Retina (tissue), 1 donor: ENCODE data around the gene ZFHX3.
A peak's percentile ranks its signal among the peaks of the same experiment; 100 is the strongest.
"Not testable (repeated sequence)": the region's sequence is repeated elsewhere in the genome, so short reads cannot be mapped to it uniquely, and the experiment has no call there.

Experiments used
- DNase-seq: peaks from one replicate; pipeline ENCODE4 v3.0.0-alpha.2; 2016

Gene ZFHX3

GRCh38 chr16:73021866-73022495 lies 25.9 kb downstream of the ZFHX3 start:
- DNase-seq, result no peak

GRCh38 chr16:73020409-73020884 lies 27.5 kb downstream of the ZFHX3 start:
- DNase-seq, result no peak

GRCh38 chr16:73019457-73020362 lies 28.2 kb downstream of the ZFHX3 start:
- DNase-seq, result no peak

GRCh38 chr16:73018821-73019456 lies 29.0 kb downstream of the ZFHX3 start:
- no peak for DNase-seq

DNA sequence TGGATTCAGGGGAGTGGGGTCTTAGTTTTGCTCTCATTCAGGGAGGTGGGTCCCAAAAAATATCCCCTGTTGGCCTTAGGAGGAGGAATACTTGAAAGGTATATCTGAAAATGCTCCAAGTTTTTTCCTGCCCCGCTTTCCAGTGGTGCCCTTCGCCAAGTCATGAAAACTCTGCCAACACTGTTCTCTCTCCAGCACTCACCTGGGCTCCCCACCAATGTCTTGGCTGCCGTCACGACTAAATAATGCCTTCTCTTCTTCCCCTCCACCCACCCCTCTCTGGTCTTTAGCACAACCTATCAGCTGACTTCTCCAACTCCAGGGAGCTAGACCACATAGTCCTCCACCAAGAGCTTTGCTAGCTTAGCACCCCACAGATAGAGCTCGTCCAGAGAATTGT lies 30.6 kb downstream of the ZFHX3 start:
- no peak for DNase-seq

DNA sequence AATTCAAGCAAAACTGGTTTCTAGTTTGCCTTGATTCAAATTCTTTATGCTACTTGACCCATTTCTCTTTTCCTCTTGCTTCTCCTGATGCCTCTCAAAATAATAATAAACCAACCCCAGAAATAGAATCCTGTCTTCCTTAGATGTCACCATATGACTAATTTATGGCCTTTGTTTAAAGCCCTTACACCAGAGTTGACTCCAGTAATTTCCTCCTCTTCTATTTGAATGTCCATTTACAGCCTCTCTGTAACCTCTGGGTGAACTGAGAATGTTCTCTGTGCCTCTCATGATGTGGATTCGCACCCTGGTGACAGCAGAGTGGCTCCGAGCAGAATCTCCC lies 31.5 kb downstream of the ZFHX3 start:
- no peak for DNase-seq

DNA sequence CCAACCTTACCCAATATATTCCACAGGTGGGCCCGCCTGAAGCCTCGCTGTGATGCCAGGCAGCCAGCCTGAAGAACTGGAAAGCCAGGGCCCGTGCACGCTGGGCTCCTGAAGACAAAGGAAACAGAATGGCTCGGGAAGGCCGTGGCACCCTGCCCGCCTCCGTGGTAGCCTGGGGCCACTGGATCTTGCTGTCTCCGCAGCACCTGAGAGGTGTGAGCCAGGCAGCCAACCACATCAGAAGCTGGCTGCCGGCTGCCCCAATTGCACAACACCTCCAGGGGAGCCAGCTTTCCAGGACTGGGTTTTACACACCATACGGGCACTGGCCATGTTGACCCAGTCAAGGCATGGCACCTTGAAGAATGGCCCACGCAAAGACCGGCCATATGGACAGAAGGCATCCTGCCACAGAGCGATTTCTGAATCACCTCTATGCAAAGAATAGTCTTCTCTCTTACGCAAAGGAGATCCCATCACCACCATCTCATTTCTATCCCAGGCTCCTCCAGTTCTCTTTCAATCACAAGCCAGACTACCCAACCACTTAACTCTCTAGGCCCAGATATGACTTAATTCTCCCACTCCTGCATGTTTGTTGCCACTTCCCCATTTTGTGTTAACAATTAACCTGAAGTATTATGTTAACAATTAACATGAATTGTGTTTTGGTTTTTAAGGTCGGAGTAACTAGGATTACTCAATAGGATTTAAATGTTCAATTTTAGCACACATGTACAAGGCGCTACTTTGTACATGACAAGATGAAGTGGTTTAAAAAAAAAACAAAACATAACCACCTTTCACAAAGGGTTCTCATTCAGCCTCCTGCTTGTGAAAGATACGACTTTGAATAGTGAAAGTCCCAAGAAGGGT lies 32.1 kb downstream of the ZFHX3 start:
- DNase-seq, result no peak

DNA sequence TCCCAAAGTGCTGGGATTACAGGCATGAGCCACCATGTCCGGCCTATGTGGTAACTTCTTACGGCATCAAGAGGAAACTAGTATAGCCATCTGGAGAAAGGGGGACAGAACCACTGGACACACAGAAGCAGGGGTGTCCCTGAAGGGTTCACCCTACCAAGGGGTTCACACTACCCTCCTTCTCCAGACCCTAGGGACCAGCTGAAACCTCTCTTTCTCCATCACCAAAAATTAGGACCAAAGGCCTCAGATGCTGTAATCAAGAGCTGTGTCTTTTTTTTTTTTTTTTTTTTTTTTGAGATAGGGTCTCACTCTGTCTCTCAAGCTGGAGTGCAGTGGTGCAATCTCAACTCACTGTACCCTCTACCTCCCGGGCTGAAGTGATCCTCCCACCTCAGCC lies 33.2 kb downstream of the ZFHX3 start:
- no peak for DNase-seq

- no peak for DNase-seq
Observed at GRCh38 chr16:73013974-73014373, 34.0 kb downstream of the ZFHX3 start.

GRCh38 chr16:73012341-73012740 lies 35.6 kb downstream of the ZFHX3 start:
- DNase-seq, result no peak

DNA sequence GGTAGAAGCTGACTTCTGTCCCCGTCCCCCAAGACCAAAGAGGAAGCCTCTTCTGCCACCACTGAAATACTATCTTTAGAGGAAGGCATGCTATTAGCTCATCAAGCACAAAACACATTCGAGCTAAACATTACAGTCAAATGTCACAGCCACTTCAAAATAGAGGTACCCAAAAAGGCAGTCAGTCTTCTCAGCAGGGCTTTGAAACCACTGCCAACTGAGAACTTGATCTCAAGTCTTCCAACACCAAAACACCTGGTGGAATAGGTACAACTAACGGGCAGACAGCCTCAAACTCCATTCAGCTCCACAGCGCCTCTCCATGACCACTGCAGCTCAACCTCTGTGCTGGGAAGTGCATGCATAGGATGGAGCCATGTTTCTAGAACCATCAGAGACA lies 36.0 kb downstream of the ZFHX3 start:
- no peak for DNase-seq

GRCh38 chr16:73010150-73010676 lies 37.7 kb downstream of the ZFHX3 start:
- peak; percentile 54 for DNase-seq

GRCh38 chr16:73009710-73010109 lies 38.2 kb downstream of the ZFHX3 start:
- DNase-seq, result not testable (repeated sequence)

- DNase-seq, result no peak
Observed at GRCh38 chr16:73006026-73006425, 41.9 kb downstream of the ZFHX3 start.

GRCh38 chr16:73002866-73003265 lies 45.1 kb downstream of the ZFHX3 start:
- DNase-seq, result no peak

- DNase-seq, result no peak
Observed at GRCh38 chr16:73000907-73001521, 46.9 kb downstream of the ZFHX3 start.

DNA sequence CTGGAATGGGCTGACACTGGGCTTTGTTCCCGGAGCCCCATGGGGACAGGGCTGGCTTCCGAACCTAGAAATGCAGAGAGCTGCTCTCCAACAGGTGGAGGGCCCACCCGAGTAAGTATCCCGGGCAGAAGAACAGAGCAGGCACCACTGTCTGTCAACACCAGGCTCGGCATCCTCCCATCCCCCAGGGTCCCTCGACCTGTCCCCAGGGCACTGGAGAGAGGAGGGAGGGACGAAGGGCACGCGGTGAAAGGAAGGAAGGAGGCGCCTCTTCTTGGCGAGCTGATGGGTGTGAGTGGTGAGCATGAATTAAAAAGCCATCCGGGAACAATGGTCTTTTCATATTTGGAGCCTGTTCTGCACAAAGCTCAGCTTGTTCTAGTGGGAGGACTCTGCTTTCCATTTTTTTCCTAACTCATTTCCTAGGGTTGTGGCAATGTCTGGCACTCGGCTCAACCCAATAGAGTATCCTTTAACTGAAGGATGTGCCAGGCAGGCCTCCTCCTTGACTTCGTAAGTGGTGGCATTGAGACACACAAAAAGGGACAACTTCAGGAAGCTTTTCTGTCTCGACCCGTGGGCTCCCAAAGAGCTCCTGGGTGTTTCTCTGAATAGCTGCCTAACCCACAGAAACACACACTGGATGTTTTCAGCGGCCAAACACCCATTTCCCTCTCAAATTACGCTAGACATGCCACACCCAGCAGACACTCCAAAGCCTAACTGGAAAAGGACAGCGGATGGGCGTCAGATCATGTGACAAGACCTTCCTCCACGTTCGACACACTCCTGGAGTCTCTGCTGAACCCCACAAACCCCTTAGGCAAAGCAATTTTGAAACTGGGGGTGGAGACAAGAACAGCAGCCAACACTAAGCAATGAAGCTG lies 47.7 kb downstream of the ZFHX3 start:
- DNase-seq, result peak; percentile 41

DNA sequence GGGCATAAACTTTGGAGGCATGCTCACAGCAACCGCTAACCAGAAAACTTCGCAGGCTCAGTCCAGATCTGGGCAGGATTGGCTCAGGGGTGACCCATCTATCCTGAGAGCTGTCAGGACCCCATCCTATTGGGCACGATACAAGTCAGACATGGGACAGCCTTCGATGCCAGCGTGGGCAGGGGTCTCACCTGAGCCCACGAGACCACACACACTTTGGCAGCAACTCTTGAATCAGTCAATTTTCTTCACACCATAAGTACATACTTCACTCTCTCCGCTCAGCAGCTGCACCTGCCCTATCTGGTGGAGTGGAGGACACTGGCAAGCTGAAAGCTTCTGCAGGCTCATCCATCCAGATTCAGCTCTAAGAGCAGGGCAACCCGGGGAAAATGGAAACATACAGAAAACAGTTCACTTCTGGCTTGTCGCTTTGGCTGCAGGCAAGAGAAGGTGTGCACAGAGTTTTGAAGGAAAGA lies 48.3 kb downstream of the ZFHX3 start:
- no peak for DNase-seq

GRCh38 chr16:72997141-72997542 lies 50.8 kb downstream of the ZFHX3 start:
- no peak for DNase-seq

GRCh38 chr16:72996291-72997062 lies 51.5 kb downstream of the ZFHX3 start:
- no peak for DNase-seq
